Inferior parietal cortex (tissue), 1 donor: ENCODE measurements around the gene CFAP69.
"Not testable (repeated sequence)": the region's sequence is repeated elsewhere in the genome, so short reads cannot be mapped to it uniquely, and the experiment has no call there.

ENCODE experiments used
- DNase-seq: peaks from one replicate; pipeline ENCODE4 v3.0.0-alpha.2; 2016; ENCODE audit errors: extremely low spot score

The CFAP69 gene

GRCh38 chr7:90272242-90272641 lies 27.3 kb downstream of the CFAP69 start:
- no peak for DNase-seq

- DNase-seq = no peak
Observed at GRCh38 chr7:90274161-90274560, 29.2 kb downstream of the CFAP69 start.

GRCh38 chr7:90276033-90276728 lies 31.2 kb downstream of the CFAP69 start:
- no peak for DNase-seq

GRCh38 chr7:90288154-90288553 lies 43.2 kb downstream of the CFAP69 start:
- no peak for DNase-seq

GRCh38 chr7:90290244-90291113 lies 45.5 kb downstream of the CFAP69 start:
- no peak for DNase-seq

- DNase-seq = peak; percentile 45
Observed at GRCh38 chr7:90298145-90299038, 53.4 kb downstream of the CFAP69 start.

GRCh38 chr7:90303241-90303640 lies 58.3 kb downstream of the CFAP69 start:
- DNase-seq = no peak

GRCh38 chr7:90309872-90310271 lies 64.9 kb downstream of the CFAP69 start:
- DNase-seq = no peak

- DNase-seq = no peak
Observed at GRCh38 chr7:90311175-90311574, 66.2 kb downstream of the CFAP69 start.

- peak; percentile 20 for DNase-seq
Observed at GRCh38 chr7:90312745-90313144, 67.8 kb downstream of the CFAP69 start.

- no peak for DNase-seq
Observed at GRCh38 chr7:90313907-90314306, 68.9 kb downstream of the CFAP69 start.

GRCh38 chr7:90320014-90320413 lies 75.0 kb downstream of the CFAP69 start:
- DNase-seq = no peak

GRCh38 chr7:90320418-90320800 lies 75.4 kb downstream of the CFAP69 start:
- DNase-seq = no peak

GRCh38 chr7:90320801-90321494 lies 76.0 kb downstream of the CFAP69 start, which contains the start of gene FAM237B:
Gene FAM237B, minus strand, starts transcription at chr7:90321304. Its CDS starts 1,556 bp downstream, at chr7:90319748.
- no peak for DNase-seq

- DNase-seq = no peak
Observed at GRCh38 chr7:90322837-90323236, 77.9 kb downstream of the CFAP69 start.

GRCh38 chr7:90326500-90326899 lies 81.5 kb downstream of the CFAP69 start:
- no peak for DNase-seq

GRCh38 chr7:90334193-90334843 lies 89.3 kb downstream of the CFAP69 start:
- no peak for DNase-seq

GRCh38 chr7:90334926-90335325 lies 90.0 kb downstream of the CFAP69 start:
- DNase-seq = not testable (repeated sequence)

- DNase-seq = no peak
Observed at GRCh38 chr7:90337106-90337505, 92.1 kb downstream of the CFAP69 start.

- DNase-seq = no peak
Observed at GRCh38 chr7:90345016-90345415, 100.0 kb downstream of the CFAP69 start.
